Gastrocnemius medialis (tissue), 4 donors: Measurements from ENCODE around the gene SHISAL1. TPM values are rescaled to one million over a fixed set of nuclear protein-coding genes. Genes with fewer than 3 reads are reported as not detected.

Source experiments
- ATAC-seq, 2 donors: fragments of 150-250 bp; one replicate each; pipeline ENCODE4 v1.9.1; 2016
- DNase-seq, 2 donors: peaks; one replicate each; pipeline ENCODE4 v3.0.0-alpha.2; 2019
- H3K27ac ChIP-seq, 4 donors: fragments of 200-600 bp; sonication (generic); 1 replicate in 1 of 4; 2 replicates in 3 of 4; pipeline ENCODE4 v1.5.1; 2016 to 2018; ENCODE audit warnings: mild to moderate bottlenecking in 2 of 4, moderate library complexity in 1 of 4
- H3K27me3 ChIP-seq, 3 donors: fragments of 200-600 bp; sonication (generic) in 2 of 3; 1 replicate in 1 of 3; 2 replicates in 2 of 3; pipeline versions ENCODE4 v1.5.1 to v1.6.0; 2016 to 2019; ENCODE audit warnings: mild to moderate bottlenecking in 1 of 3, moderate library complexity in 1 of 3
- H3K36me3 ChIP-seq, 2 donors: fragments of 200-600 bp; sonication (generic) in 1 of 2; one replicate each; pipeline ENCODE4 v1.5.1; 2017 to 2018
- H3K4me1 ChIP-seq, 2 donors: fragments of 200-600 bp; sonication (generic) in 1 of 2; one replicate each; pipeline ENCODE4 v1.5.1; 2016 to 2017; ENCODE audit warnings: mild to moderate bottlenecking in 2 of 2
- H3K4me3 ChIP-seq, 4 donors: fragments of 200-600 bp; sonication (generic) in 3 of 4; 1 replicate in 1 of 4; 2 replicates in 3 of 4; pipeline ENCODE4 v1.5.1; 2016 to 2019; ENCODE audit warnings: mild to moderate bottlenecking in 2 of 4
- H3K9me3 ChIP-seq, 3 donors: fragments of 200-600 bp; sonication (generic) in 2 of 3; 1 replicate in 1 of 3; 2 replicates in 2 of 3; pipeline ENCODE4 v1.5.1; 2016 to 2019
- CTCF ChIP-seq, 5 experiments: fragments of 450-650 bp in 3 of 5; fragments of 200-600 bp in 2 of 5; sonication (generic) in 2 of 5; IDR thresholded peaks in 4 of 5; conservative IDR thresholded peaks in 1 of 5; 1 replicate in 4 of 5; 2 replicates in 1 of 5; pipeline ENCODE4 v1.5.1; 2016 to 2019; ENCODE audit warnings: antibody characterized with exemption in 5 of 5, mild to moderate bottlenecking in 3 of 5, moderate library complexity in 3 of 5
- POLR2A ChIP-seq, 2 donors: fragments of 450-650 bp; IDR thresholded peaks; one replicate each; pipeline ENCODE4 v1.6.1; 2017; ENCODE audit warnings: antibody characterized with exemption in 2 of 2, mild to moderate bottlenecking in 2 of 2, moderate library complexity in 2 of 2
- in situ Hi-C, 4 donors: fragments of 200-750 bp; cut with MboI; loops; one replicate each; pipeline versions ENCODE4 v1.15.0 to v1.8.0; 2017; ENCODE audit warnings: low sequenced_read_pairs in 4 of 4
- intact Hi-C: fragments of 100-400 bp; cut with DNase I; formaldehyde crosslinking; loops from one replicate; pipeline ENCODE4 v1.15.1; 2023; ENCODE audit warnings: low total_unique reads
- total RNA-seq, 4 donors: library from RNA; depleted of rRNA; stranded (reverse); fragments of >200 nt; gene quantifications; one replicate each; pipeline versions ENCODE4 v1.1.0 to v1.2.3, GENCODE V29; 2016

The SHISAL1 gene
- total RNA-seq, 4 donors from 2014 or later = 0.03 to 0.10 TPM; not detected in 2

GRCh38 chr22:44359496-44360110, 46.9 kb upstream of the SHISAL1 start:
- Histone ChIP-seq H3K36me3 (no peaks in the 10 kb centered on the region), H3K4me3 (no peak overlapping the region), H3K27ac (no peak overlapping the region), H3K4me1 (peaks cover 16 to 18% of the 10 kb centered on the region in 2 donors), H3K9me3 (no peaks in the 10 kb centered on the region), H3K27me3 (no peaks in the 10 kb centered on the region)
- ATAC-seq (no peak), DNase-seq (no peak)
- in situ Hi-C loops (no loop called here), intact Hi-C loops (no loop called here)
- no peak for TF ChIP-seq CTCF (IDR thresholded peaks at IDR 0.05 in 4 of 5, conservative IDR thresholded peaks at IDR 0.05 in 1 of 5)
- TF ChIP-seq POLR2A (IDR thresholded peaks at IDR 0.05) = no peak

GRCh38 chr22:44358709-44359440, 46.1 kb upstream of the SHISAL1 start:
- H3K4me3 ChIP-seq = no peak overlapping the region
- H3K27me3 ChIP-seq = peaks cover 0 to 5% (median 3%) of the 10 kb centered on the region in 3 donors
- DNase-seq (no peak), ATAC-seq (no peak)
- peaks cover 14% of the 10 kb centered on the region in 2 donors for H3K4me1 ChIP-seq
- TF ChIP-seq POLR2A (IDR thresholded peaks at IDR 0.05) = no peak
- TF ChIP-seq CTCF (IDR thresholded peaks at IDR 0.05 in 4 of 5, conservative IDR thresholded peaks at IDR 0.05 in 1 of 5) = no peak
- H3K9me3 ChIP-seq = no peaks in the 10 kb centered on the region
- in situ Hi-C loops = no loop called here
- H3K27ac ChIP-seq = no peak overlapping the region
- H3K36me3 ChIP-seq = no peaks in the 10 kb centered on the region
- intact Hi-C loops = no loop called here

- H3K27ac ChIP-seq = no peak overlapping the region
- peaks cover 3 to 7% (median 5%) of the 10 kb centered on the region in 3 donors for H3K27me3 ChIP-seq
- no peaks in the 10 kb centered on the region for H3K9me3 ChIP-seq
- H3K36me3 ChIP-seq = no peaks in the 10 kb centered on the region
- intact Hi-C loops = no loop called here
- DNase-seq = no peak
- no peak for TF ChIP-seq CTCF (IDR thresholded peaks at IDR 0.05 in 4 of 5, conservative IDR thresholded peaks at IDR 0.05 in 1 of 5)
- TF ChIP-seq POLR2A (IDR thresholded peaks at IDR 0.05) = no peak
- no peak overlapping the region for H3K4me3 ChIP-seq
- ATAC-seq = no peak
- H3K4me1 ChIP-seq = peaks cover 9 to 12% of the 10 kb centered on the region in 2 donors
- in situ Hi-C loops = no loop called here
Measured at GRCh38 chr22:44357966-44358465, 45.3 kb upstream of the SHISAL1 start.

GRCh38 chr22:44357296-44357965, 44.7 kb upstream of the SHISAL1 start:
- in situ Hi-C loops = no loop called here

More at GRCh38 chr22:44357296-44357965, 44.7 kb upstream of the SHISAL1 start:
- no peaks in the 10 kb centered on the region for H3K36me3 ChIP-seq
- no peak overlapping the region for H3K4me3 ChIP-seq
- no peaks in the 10 kb centered on the region for H3K9me3 ChIP-seq
- no peak for ATAC-seq
- DNase-seq = no peak
- peaks cover 9 to 12% of the 10 kb centered on the region in 2 donors for H3K4me1 ChIP-seq
- H3K27me3 ChIP-seq = peaks cover 3 to 12% (median 5%) of the 10 kb centered on the region in 3 donors
- TF ChIP-seq CTCF (IDR thresholded peaks at IDR 0.05 in 4 of 5, conservative IDR thresholded peaks at IDR 0.05 in 1 of 5) (no peak), POLR2A (IDR thresholded peaks at IDR 0.05) (no peak)
- intact Hi-C loops = no loop called here
- no peak overlapping the region for H3K27ac ChIP-seq
